ENCODE results near the gene P2RX1.

The P2RX1 gene

GRCh38 chr17:3903051-3903825 is 13.0 kb downstream of the P2RX1 start:
- no peak for DNase-seq

DNA sequence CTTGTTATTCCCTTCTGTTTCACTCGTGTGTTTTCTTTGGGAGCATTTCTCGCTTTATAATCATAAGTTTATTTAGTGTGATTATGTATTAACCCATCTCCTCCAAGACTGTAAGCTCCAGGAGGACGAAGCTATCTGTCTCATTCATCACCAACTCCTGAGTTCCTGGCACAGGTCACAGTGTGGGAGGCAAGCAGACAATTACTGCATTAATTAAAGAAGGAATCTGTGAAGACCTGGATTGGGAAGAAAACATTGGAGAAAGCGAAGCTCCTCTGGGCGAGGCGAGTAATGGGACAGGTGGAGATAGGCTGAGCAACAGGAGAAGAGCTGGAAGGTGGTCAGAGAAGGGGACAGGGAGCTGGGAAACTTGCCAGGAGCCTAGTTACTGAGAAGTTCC is 15.6 kb downstream of the P2RX1 start:
- DNase-seq, result no peak

DNA sequence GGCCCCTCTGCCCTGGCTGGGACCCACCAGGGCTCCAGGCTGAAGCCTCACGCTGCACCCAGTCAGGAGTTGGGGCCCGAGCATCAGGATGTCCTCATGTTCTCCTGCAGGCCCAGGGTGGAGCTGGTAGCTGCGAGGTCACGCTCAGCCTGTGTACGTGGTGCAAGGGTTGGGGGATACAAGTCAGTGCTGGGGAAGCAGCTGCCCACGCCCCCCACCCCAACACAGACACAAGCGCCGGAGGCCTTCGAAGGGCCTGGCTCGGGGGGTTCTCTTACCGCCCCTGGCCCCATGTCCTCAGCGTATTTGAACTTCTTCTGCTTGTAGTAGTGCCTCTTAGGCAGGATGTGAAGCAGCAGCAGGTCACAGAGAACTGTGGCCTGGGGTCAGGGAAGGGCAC is 18.5 kb downstream of the P2RX1 start:
- DNase-seq, result no peak

DNA sequence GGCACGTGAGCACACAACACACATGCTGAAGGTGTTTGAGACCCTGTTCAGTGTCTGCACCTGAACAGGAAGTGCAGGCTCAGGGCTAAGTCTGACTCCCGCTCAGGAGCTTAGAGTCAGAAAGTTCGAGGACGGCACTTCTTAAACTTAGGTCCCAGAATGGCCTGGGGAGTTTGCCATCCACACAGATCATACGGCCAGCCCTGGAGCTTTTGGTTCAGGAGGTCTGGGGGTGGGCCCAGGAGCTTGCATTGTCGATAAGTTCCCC is 19.4 kb downstream of the P2RX1 start:
- no peak for DNase-seq

- DNase-seq, result no peak
These were observed 19.9 kb downstream of the P2RX1 start for GRCh38 chr17:3896108-3896967.

DNA sequence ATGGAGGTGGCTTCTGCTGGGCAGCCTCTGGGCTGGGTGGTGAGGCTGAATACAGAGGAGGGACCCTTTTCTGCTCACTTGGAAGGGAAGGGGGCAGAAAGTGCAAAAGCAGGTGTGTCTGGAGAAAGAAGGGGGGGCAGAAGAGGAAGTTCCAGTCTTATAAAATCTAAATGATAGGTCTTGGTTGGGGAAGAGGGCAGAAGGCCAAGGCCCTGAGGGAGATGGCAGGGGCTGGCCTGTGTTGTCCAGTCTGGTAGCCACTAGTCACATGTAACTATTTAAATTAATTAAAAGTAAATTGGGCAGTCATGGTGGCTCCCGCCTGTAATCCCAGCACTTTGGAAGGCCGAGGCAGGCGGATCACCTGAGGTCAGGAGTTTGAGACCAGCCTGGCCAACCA is 20.9 kb downstream of the P2RX1 start:
- no peak for DNase-seq

DNA sequence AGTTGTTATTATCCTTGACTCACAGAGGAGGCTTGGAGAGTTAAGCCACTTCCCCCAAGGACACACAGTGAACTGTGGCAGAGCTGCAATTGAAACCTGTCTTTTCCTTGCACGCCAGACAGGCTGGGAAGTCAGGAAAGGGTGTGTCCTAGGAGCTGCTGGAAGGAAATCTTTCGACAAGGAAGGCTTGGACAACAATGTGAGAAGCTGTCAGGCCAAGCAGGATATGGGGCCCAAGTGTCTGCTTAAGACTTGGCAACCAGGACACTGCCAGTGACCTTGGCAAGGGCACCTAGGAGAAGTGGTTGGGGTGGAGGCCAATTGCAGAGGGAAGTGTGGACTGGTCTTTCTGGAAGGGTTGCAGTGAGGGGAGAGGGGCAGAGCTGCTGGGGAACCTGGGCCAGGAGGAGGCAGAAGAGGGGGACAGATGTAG is 21.3 kb downstream of the P2RX1 start:
- no peak for DNase-seq

DNA sequence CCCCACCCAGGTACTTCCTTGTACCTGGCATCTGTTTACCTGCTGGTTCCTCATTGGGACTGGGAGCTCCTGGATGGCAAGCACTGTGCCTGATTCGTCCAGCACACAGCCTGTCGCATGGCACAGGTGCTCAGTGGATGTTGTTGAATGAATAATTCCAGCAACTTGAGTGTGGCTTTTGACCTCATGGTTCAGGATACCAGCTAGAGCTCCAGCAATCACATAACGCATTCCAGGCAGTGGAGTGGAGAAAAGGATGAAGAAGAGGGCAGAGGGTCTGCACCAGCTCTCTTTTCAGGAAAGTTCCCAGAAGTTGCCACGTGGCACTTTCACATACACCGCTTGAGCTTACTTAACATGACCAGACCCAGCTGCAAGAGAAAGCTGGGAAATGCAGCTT is 22.1 kb downstream of the P2RX1 start:
- DNase-seq, result no peak

DNA sequence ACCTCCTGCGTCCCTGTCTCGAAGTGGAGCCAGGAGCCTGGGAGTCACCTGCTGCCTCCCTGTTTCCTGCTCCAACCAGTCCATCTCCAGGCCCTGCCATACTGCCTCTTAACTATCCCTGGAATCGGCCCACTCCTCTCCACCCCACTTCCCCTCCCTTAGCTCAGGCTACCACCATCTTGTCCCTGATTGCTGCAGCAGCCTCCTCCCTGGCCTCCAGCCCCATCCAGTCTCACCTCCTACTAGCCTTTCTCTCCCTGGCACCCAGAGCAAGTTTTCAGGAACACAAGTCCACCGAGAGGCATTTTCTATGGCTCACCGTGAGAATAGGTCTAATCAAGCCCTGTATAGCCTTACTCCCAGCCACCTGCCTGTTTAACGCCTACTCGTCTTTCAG is 22.5 kb downstream of the P2RX1 start:
- no peak for DNase-seq

- peak; percentile 73 for DNase-seq
These were observed 23.1 kb downstream of the P2RX1 start, which contains the start of gene CAMKK1 for GRCh38 chr17:3893003-3893719. Gene CAMKK1, minus strand, starts transcription at chr17:3893053. Its CDS starts 7,366 bp downstream, at chr17:3885687.

DNA sequence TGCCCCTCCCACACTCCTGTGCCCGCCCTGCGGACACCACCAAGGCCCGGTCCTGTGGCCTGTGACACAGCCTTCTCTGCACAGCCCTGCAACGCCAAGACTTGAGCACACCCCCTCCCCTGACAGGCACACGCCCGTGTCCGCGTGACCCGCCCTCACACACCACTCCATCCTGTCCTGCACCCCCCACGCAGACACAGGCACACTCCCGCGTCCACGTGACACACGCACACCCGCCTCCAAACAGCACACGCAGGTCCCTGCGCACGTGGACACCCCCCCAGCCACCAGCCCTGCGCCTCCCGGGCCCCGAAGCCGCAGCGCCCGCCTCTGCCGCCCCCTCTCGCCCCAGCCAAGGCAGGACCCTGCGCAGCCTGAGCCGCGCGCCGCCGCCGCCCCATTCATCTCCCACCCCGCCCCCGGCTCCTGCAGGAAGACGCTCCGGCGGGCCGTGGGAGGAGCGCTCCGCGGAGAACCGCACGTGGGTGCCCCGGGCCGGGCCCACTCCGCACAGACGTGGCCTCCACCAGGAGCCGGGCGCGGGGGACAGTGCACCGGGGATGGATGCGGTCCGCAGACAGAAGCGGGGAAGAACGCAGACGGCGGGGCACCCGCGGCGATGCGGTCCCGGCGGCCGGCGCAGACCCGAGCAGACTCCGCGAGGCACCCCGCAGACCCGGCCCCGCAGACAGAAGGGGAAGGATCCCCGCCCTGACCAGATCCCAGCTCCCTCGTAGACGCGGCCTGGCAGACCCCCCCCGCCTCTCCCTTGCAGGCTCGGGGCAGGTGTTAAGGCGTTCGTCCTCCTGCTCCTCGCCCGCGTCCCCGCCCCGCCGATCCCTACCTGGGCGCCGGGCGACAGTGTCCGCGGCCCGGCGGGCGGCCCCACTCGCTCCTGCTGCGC is 23.9 kb downstream of the P2RX1 start:
- DNase-seq, result peak; percentile 0

- no peak for DNase-seq
These were observed 24.6 kb downstream of the P2RX1 start for GRCh38 chr17:3891626-3892094.

- no peak for DNase-seq
These were observed 25.4 kb downstream of the P2RX1 start for GRCh38 chr17:3890878-3891219.

GRCh38 chr17:3890082-3890877 is 26.0 kb downstream of the P2RX1 start:
- no peak for DNase-seq

GRCh38 chr17:3889325-3890012 is 26.8 kb downstream of the P2RX1 start:
- DNase-seq, result no peak

DNA sequence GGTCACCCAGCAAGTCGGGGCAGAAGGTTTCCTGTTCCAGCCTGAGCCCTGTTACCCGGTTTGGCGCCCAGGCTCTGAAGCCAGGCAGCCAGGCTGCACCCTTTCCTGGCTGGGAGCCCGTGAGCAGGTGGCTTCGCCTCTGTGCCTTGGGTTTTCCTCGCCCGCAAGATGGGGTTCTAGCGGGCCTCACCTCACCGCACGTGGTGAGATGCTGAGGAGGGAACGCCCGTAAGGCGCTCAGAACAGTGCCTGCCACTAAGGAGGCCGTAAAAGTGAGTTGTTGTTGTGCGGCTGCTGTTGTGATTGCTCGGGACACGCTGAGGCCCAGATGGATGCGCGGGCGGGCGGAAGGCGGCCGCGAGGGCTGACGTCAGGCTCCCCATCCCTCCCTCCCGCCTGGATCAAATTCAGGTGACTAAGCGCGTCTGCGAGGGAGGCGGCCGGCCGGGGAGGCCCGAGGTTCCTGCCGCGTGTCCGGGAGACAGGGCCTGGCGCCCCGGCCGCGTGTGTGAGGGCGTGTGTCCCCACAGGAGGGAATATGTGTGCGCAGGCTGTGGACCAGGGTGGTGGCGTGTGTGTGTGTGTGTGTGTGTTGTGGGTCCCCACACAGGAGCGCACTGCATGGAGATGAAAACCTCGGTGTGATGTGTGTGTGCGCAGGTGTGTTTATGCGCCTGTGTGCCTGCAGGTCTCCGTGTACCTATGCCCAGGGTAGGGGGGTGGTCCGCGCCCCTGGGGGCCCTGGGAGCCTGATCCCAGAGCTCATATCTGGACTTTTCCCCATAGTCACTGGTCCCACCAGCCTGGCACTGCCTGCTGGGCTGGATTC is 27.7 kb downstream of the P2RX1 start:
- peak; percentile 11 for DNase-seq

DNA sequence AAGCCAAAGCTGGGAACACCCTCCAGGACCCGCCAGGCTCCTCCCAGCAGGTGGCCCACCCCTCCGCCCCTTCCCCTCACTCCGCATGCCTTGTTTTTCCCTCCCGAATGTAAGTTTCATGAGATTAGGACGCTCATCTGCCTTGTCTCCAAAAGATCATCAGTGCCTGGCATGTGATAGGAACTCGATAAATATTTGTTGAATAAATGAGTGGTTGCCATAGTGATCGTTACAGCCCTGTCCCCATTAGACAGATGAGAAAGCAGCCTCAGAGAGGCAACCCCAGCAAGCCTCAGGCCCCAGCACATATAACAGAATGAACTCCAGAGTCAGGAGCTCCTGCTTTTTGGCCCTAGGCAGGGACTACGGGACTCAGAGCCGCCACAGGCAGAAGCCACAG is 28.5 kb downstream of the P2RX1 start:
- DNase-seq, result no peak

GRCh38 chr17:3887394-3887793 is 28.9 kb downstream of the P2RX1 start:
- no peak for DNase-seq

GRCh38 chr17:3886776-3887175 is 29.5 kb downstream of the P2RX1 start:
- no peak for DNase-seq

DNA sequence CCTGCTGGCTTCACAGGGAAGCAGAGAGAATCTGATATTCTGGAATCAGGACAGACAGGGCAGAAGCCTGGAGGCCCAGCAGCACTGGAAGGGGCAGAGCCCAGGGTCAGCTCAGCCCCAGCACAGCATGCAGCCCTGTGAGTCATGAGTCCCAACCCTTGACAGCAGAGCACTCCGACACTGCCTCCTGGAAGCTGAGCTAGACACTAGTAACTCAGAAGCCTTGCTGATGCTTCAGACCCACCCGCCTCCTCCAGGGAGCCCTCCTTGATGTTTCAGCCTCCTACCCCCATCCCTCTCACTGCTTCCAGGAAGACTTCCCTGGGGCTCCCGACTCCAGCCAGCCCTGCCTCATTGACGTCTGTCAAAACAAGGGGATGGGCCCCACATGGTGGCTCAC is 30.3 kb downstream of the P2RX1 start:
- no peak for DNase-seq
